Mesenchymal stem cell (in vitro differentiated cells and primary cell): ENCODE data around the gene GP1BA.

Source experiments
- DNase-seq: peaks from one replicate; pipeline ENCODE4 v3.0.0-alpha.2; 2013
- H2AFZ ChIP-seq: one replicate; pipeline ENCODE4 v1.6.1; 2013; ENCODE audit warnings: low read depth, mild to moderate bottlenecking, control low read depth, inconsistent platforms, low read length, moderate library complexity
- H2AK5ac ChIP-seq: 2 replicates; pipeline ENCODE4 v1.6.1; 2013; ENCODE audit warnings: low read length, moderate library complexity, mild to moderate bottlenecking, inconsistent platforms; ENCODE audit not compliant: severe bottlenecking
- H2BK120ac ChIP-seq: one replicate; pipeline ENCODE4 v1.6.1; 2013; ENCODE audit warnings: low read depth, mild to moderate bottlenecking, inconsistent platforms, low read length, moderate library complexity
- H2BK12ac ChIP-seq, 2 experiments: one replicate each; pipeline ENCODE4 v1.6.1; 2013; ENCODE audit warnings: inconsistent platforms in 2 of 2, low read length in 2 of 2, mild to moderate bottlenecking in 2 of 2, moderate library complexity in 2 of 2, control low read depth in 1 of 2
- H2BK15ac ChIP-seq: one replicate; pipeline ENCODE4 v1.6.1; 2013; ENCODE audit warnings: mild to moderate bottlenecking, low read depth, inconsistent platforms; ENCODE audit not compliant: poor library complexity, severe bottlenecking
- H2BK5ac ChIP-seq: 2 replicates; pipeline ENCODE4 v1.6.1; 2013; ENCODE audit warnings: low read depth, mild to moderate bottlenecking, low read length, control low read depth, inconsistent platforms; ENCODE audit not compliant: poor library complexity, severe bottlenecking
- H3K14ac ChIP-seq, 2 experiments: one replicate each; pipeline ENCODE4 v1.6.1; 2013; ENCODE audit warnings: inconsistent platforms in 2 of 2, low read length in 2 of 2, control low read depth in 1 of 2, mild to moderate bottlenecking in 1 of 2, moderate library complexity in 1 of 2
- H3K18ac ChIP-seq, 2 experiments: one replicate each; pipeline ENCODE4 v1.6.1; 2013; ENCODE audit warnings: inconsistent platforms in 2 of 2, low read length in 2 of 2, control low read depth in 1 of 2, low read depth in 1 of 2, mild to moderate bottlenecking in 1 of 2
- H3K23ac ChIP-seq, 2 experiments: one replicate each; pipeline ENCODE4 v1.6.1; 2013; ENCODE audit warnings: inconsistent platforms in 2 of 2, low read length in 2 of 2, mild to moderate bottlenecking in 2 of 2, moderate library complexity in 2 of 2, control low read depth in 1 of 2
- H3K27ac ChIP-seq: 2 replicates; pipeline ENCODE4 v1.5.1; 2013; ENCODE audit warnings: mild to moderate bottlenecking, moderate library complexity, low read length, control low read depth, inconsistent platforms; ENCODE audit not compliant: poor library complexity, severe bottlenecking
- H3K27me3 ChIP-seq, 2 experiments: 2 replicates each; pipeline versions ENCODE4 v1.6.1 to v1.7.0; 2013; ENCODE audit warnings: low read length in 2 of 2, mild to moderate bottlenecking in 2 of 2, moderate library complexity in 2 of 2, control low read depth in 1 of 2, inconsistent platforms in 1 of 2; ENCODE audit not compliant: control insufficient read depth in 1 of 2, insufficient read depth in 1 of 2
- H3K36me3 ChIP-seq, 2 experiments: 2 replicates each; pipeline versions ENCODE4 v1.6.1 to v1.7.0; 2013; ENCODE audit warnings: low read length in 2 of 2, control low read depth in 1 of 2, inconsistent platforms in 1 of 2, low read depth in 1 of 2, mild to moderate bottlenecking in 1 of 2; ENCODE audit not compliant: insufficient read depth in 2 of 2, control insufficient read depth in 1 of 2
- H3K4ac ChIP-seq, 2 experiments: one replicate each; pipeline ENCODE4 v1.6.1; 2013; ENCODE audit warnings: inconsistent platforms in 2 of 2, low read length in 2 of 2, mild to moderate bottlenecking in 2 of 2, moderate library complexity in 2 of 2, control low read depth in 1 of 2, low read depth in 1 of 2
- H3K4me1 ChIP-seq: 2 replicates; pipeline ENCODE4 v1.6.1; 2013; ENCODE audit warnings: low read depth, low read length, control low read depth; ENCODE audit not compliant: control insufficient read depth, insufficient read depth
- H3K4me2 ChIP-seq: 2 replicates; pipeline ENCODE4 v1.6.1; 2013; ENCODE audit warnings: low read length, mild to moderate bottlenecking, inconsistent platforms; ENCODE audit not compliant: poor library complexity, severe bottlenecking
- H3K4me3 ChIP-seq, 2 experiments: 2 replicates each; pipeline versions ENCODE4 v1.5.1 to v1.7.0; 2013; ENCODE audit warnings: low read length in 2 of 2, mild to moderate bottlenecking in 2 of 2, control low read depth in 1 of 2, low read depth in 1 of 2; ENCODE audit not compliant: insufficient read depth in 1 of 2
- H3K79me1 ChIP-seq: replicated peaks from 2 replicates; pipeline ENCODE4 v1.6.1; 2013; ENCODE audit warnings: mild to moderate bottlenecking, control low read depth, low read length, inconsistent platforms; ENCODE audit not compliant: poor library complexity, severe bottlenecking
- H3K9ac ChIP-seq: 2 replicates; pipeline ENCODE4 v1.7.0; 2013; ENCODE audit warnings: mild to moderate bottlenecking, low read length, moderate library complexity
- H3K9me3 ChIP-seq: 2 replicates; pipeline ENCODE4 v1.7.0; 2013; ENCODE audit warnings: mild to moderate bottlenecking, low read length; ENCODE audit not compliant: control insufficient read depth
- H4K8ac ChIP-seq: one replicate; pipeline ENCODE4 v1.6.1; 2013; ENCODE audit warnings: inconsistent platforms, mild to moderate bottlenecking, low read length, moderate library complexity
- H4K91ac ChIP-seq: one replicate; pipeline ENCODE4 v1.6.1; 2013; ENCODE audit warnings: mild to moderate bottlenecking, low read length, inconsistent platforms
- WGBS: methylation state at CpG from one replicate; pipeline ENCODE4 v1.1.7; 2013; ENCODE audit warnings: mixed read lengths; 5-methylcytosine and 5-hydroxymethylcytosine counted together

Gene GP1BA

GRCh38 chr17:4901108-4901647, 30.9 kb upstream of the GP1BA start:
- no peak overlapping the region for H2BK12ac ChIP-seq
- no peak overlapping the region for H3K14ac ChIP-seq
- H2BK15ac ChIP-seq, result no peak overlapping the region
- H3K9ac ChIP-seq, result no peak overlapping the region
- H3K4me3 ChIP-seq, result no peak overlapping the region
- H3K4ac ChIP-seq, result no peak overlapping the region
- no peak overlapping the region for H2AFZ ChIP-seq
- peaks cover 14 to 61% of the 10 kb centered on the region in 2 experiments for H3K36me3 ChIP-seq
- no peak overlapping the region for H2BK5ac ChIP-seq
- no peak overlapping the region for H3K4me2 ChIP-seq
- H3K4me1 ChIP-seq, result no peaks in the 10 kb centered on the region
- no peak overlapping the region for H4K8ac ChIP-seq
- DNase-seq, result no peak
- no peak overlapping the region for H4K91ac ChIP-seq
- H3K23ac ChIP-seq, result no peak overlapping the region
- no peak overlapping the region for H2AK5ac ChIP-seq
- peaks cover 3 to 42% of the 10 kb centered on the region in 2 experiments for H3K27me3 ChIP-seq
- no peak overlapping the region for H3K27ac ChIP-seq
- H2BK120ac ChIP-seq, result no peak overlapping the region
- H3K18ac ChIP-seq, result no peak overlapping the region
- H3K79me1 ChIP-seq, result no peaks in the 10 kb centered on the region
- 91% methylated on average over 37 of the region's 37 CpGs for WGBS
- H3K9me3 ChIP-seq, result no peaks in the 10 kb centered on the region

GRCh38 chr17:4901648-4902344, 30.3 kb upstream of the GP1BA start:
- Histone ChIP-seq H3K36me3 (peaks cover 8 to 55% of the 10 kb centered on the region in 2 experiments), H2BK12ac (no peak overlapping the region), H4K91ac (no peak overlapping the region), H2BK15ac (no peak overlapping the region), H3K27me3 (peaks cover 3 to 42% of the 10 kb centered on the region in 2 experiments), H3K4me3 (no peak overlapping the region), H3K27ac (no peak overlapping the region), H3K9me3 (no peaks in the 10 kb centered on the region), H2AFZ (no peak overlapping the region), H3K79me1 (no peaks in the 10 kb centered on the region), H4K8ac (no peak overlapping the region), H2AK5ac (no peak overlapping the region), H2BK5ac (no peak overlapping the region), H3K9ac (no peak overlapping the region), H3K4me2 (no peak overlapping the region), H2BK120ac (no peak overlapping the region), H3K4me1 (no peaks in the 10 kb centered on the region), H3K23ac (no peak overlapping the region), H3K18ac (no peak overlapping the region), H3K4ac (no peak overlapping the region), H3K14ac (no peak overlapping the region)
- WGBS, result 84% methylated on average over 45 of the region's 48 CpGs
- no peak for DNase-seq

- Histone ChIP-seq H3K27ac (no peak overlapping the region), H3K9me3 (no peaks in the 10 kb centered on the region), H4K91ac (no peak overlapping the region), H2BK12ac (no peak overlapping the region), H3K36me3 (peaks cover under 1 to 47% of the 10 kb centered on the region in 2 experiments), H4K8ac (no peak overlapping the region), H2BK120ac (no peak overlapping the region), H3K18ac (no peak overlapping the region), H2BK15ac (no peak overlapping the region), H3K23ac (no peak overlapping the region), H3K4me1 (no peaks in the 10 kb centered on the region), H2AK5ac (no peak overlapping the region), H3K27me3 (peaks cover 3 to 42% of the 10 kb centered on the region in 2 experiments), H3K9ac (no peak overlapping the region), H2BK5ac (no peak overlapping the region), H3K4me3 (no peak overlapping the region), H2AFZ (no peak overlapping the region), H3K79me1 (no peaks in the 10 kb centered on the region), H3K4ac (no peak overlapping the region), H3K4me2 (no peak overlapping the region), H3K14ac (no peak overlapping the region)
- WGBS, result 81% methylated on average over 8 of the region's 8 CpGs
- DNase-seq, result no peak
These were observed 29.5 kb upstream of the GP1BA start for GRCh38 chr17:4902540-4902939.

- WGBS, result 48% methylated on average over 10 of the region's 10 CpGs
- no peak within 1 kb of the TSS for H2BK12ac ChIP-seq
- H2BK15ac ChIP-seq, result no peak within 1 kb of the TSS
These were observed 28.8 kb upstream of the GP1BA start, which contains the start of gene CHRNE for GRCh38 chr17:4903051-4903818. Gene CHRNE (minus strand): TSS chr17:4903098. CDS start chr17:4903063, 35 bp downstream.

More at GRCh38 chr17:4903051-4903818, 28.8 kb upstream of the GP1BA start, which contains the start of gene CHRNE:
- H4K8ac ChIP-seq, result no peak within 1 kb of the TSS
- H3K27me3 ChIP-seq, result peaks cover 3 to 42% of the 10 kb centered on the region in 2 experiments
- no peak within 1 kb of the TSS for H3K4me3 ChIP-seq
- H3K4ac ChIP-seq, result no peak within 1 kb of the TSS
- H2BK120ac ChIP-seq, result no peak within 1 kb of the TSS
- H3K79me1 ChIP-seq, result no peaks in the 10 kb centered on the region
- peaks cover 0 to 40% of the 10 kb centered on the region in 2 experiments for H3K36me3 ChIP-seq
- H2BK5ac ChIP-seq, result no peak within 1 kb of the TSS
- no peak within 1 kb of the TSS for H3K14ac ChIP-seq
- H3K23ac ChIP-seq, result no peak within 1 kb of the TSS
- peak; percentile 81 for DNase-seq
- H3K27ac ChIP-seq, result no peak within 1 kb of the TSS
- H3K9me3 ChIP-seq, result no peaks in the 10 kb centered on the region
- H3K4me1 ChIP-seq, result peaks cover 2% of the 10 kb centered on the region
- no peak within 1 kb of the TSS for H3K18ac ChIP-seq
- no peak within 1 kb of the TSS for H2AK5ac ChIP-seq
- H3K9ac ChIP-seq, result no peak within 1 kb of the TSS
- H4K91ac ChIP-seq, result no peak within 1 kb of the TSS
- no peak within 1 kb of the TSS for H3K4me2 ChIP-seq
- no peak within 1 kb of the TSS for H2AFZ ChIP-seq
